ENCODE measurements around the gene OSGEPL1.
"Not testable (repeated sequence)": the region's sequence is repeated elsewhere in the genome, so short reads cannot be mapped to it uniquely, and the experiment has no call there.

The OSGEPL1 gene

DNA sequence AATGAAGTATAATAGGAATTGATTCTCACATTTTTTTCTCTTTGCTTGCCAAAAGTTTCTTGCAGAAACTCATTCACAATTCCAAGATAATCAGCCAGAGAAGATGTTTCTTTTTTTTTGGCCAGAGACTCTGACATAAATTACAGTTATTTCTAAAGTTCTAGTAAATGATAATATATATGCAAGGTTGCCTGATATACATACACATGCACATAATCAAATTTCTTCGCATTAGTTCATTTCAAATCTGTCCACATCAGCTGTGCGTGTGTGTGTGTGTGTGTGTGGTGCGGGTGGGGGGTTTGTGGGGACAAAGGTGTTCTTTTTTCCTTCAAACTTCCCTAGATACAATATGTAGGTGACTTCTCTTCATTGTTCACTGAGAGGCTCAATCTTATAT lies 33.2 kb downstream of the OSGEPL1 start:
- no peak for DNase-seq

DNA sequence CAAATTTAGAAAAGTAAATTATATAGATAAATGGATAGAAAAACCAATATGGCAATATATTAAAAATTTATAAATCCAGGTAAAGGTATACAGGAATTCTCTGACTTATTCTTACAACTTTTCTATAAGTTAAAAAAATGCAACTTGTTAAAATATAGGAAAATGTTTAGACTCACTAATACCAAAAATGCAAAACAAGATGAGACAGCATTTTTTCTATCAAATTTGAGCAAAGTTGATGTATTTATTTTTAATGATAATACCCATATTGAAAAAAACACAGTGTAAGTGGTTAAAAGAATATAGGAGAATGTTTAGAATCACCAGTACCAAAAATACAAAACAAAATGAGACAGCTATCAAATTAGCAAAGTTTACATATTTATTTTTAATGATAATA lies 35.7 kb downstream of the OSGEPL1 start:
- DNase-seq = no peak

DNA sequence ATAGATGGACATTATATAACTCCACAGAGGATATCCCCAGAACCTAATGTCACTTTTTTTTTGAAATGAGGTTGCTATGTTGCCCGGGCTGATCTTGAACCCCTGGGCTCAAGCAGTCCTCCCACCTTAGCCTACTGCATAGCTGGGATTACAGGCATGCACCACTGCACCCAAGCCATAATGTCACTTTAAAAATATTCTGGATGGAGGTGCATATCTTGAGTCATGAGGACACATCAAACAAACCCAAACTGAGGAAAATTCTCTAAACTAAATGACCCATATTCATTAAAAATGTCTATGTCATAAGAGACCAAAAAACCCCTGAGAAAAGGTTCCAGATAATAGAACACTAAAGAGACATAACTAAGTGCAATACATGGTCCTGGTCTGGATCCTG lies 36.3 kb downstream of the OSGEPL1 start:
- no peak for DNase-seq

GRCh38 chr2:189723192-189723591 lies 39.4 kb downstream of the OSGEPL1 start:
- no peak for DNase-seq

- DNase-seq = no peak
Observed at GRCh38 chr2:189719571-189719970, 43.0 kb downstream of the OSGEPL1 start.

- not testable (repeated sequence) for DNase-seq
Observed at GRCh38 chr2:189717593-189717992, 45.0 kb downstream of the OSGEPL1 start.

DNA sequence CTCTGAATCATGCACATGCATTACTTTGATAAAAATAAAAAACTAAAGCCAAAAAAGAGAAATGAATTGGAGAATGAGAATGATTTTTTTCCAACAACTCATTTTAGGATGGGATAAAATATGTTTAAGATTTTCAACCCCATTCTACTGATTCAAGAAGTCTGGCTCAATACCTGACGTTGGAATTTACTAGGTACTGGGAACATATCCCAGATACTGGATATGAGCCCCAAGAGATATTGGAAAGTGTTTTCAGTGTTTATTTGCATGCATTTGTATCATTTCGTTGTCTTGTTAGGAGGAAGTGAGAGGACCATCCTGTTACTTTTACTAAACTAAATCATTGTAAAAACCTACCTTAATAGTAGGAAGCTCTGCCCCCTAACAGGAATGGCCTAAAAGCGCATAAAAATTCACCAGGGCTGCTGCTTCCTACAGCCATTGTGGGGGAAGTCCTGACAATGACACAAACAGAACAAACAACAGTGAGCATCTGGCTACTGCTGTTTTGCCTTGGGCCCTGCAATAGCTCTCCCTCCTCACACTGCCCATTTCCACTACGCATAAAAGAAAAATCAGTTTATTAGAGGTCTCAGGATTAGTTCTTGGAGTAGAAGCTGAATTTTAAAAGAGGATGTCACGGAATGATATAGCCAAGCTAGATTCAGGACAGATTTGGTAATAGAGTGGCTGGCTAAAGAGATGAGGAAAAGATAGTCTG lies 52.9 kb downstream of the OSGEPL1 start:
- no peak for DNase-seq

DNA sequence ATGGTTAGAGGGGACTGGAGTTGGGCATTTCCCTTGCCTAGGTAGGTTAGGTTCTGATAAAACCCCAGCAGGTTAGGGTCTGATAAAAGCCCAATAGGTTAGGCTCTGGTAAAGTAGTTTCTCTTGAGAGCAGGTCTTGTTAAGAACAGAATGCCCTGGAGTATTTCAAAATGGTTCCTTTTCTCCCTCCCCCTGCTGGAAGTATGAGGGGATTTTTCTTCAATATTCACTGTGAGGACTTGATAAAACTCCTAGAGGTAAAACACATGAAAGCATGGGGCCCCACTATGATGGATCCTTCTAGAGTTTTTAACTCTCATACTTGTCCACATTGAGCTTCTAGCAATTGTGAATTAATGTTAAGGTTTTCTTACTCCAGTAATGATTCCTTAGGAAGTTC lies 60.5 kb downstream of the OSGEPL1 start:
- DNase-seq = no peak

- DNase-seq = no peak
Observed at GRCh38 chr2:189700681-189701080, 61.9 kb downstream of the OSGEPL1 start.

GRCh38 chr2:189698020-189698887 lies 64.3 kb downstream of the OSGEPL1 start:
- DNase-seq = no peak
